H1 (cell line): ENCODE data around the gene PLXNA4. TPM values are rescaled to one million over a fixed set of nuclear protein-coding genes. Genes with fewer than 3 reads are reported as not detected.
A peak's percentile ranks its signal among the peaks of the same experiment; 100 is the strongest.

Experiments used
- CTCF ChIA-PET: fragments of 300-600 bp; sonication (Branson Sonifier 250); formaldehyde crosslinking; loops from one replicate; lab custom pipeline; 2021; ENCODE audit not compliant: partially characterized antibody; lab: Charles Lee
- POLR2A ChIA-PET: fragments of 300-600 bp; sonication (Branson Sonifier 250); formaldehyde crosslinking; loops from one replicate; lab custom pipeline; 2021; ENCODE audit warnings: inconsistent platforms; ENCODE audit not compliant: partially characterized antibody; lab: Charles Lee
- DNase-seq, 2 experiments: peaks; one replicate each; pipeline versions ENCODE4 v3.0.0 to v3.0.0-alpha.2; 2010 to 2022; ENCODE audit warnings: low spot score in 2 of 2, low read depth in 1 of 2, mixed read lengths in 1 of 2
- FAIRE-seq: peaks from 2 replicates; lab custom pipeline; 2011; peaks lifted over from hg19 to GRCh38; lab: Jason Lieb, UNC
- H2AFZ ChIP-seq: 2 replicates; pipeline ENCODE4 v1.8.1; 2012; ENCODE audit warnings: low read length, inconsistent platforms
- H2AK5ac ChIP-seq: 2 replicates; pipeline ENCODE4 v1.6.1; 2013; ENCODE audit warnings: low read depth, low read length
- H2BK120ac ChIP-seq: replicated peaks from 2 replicates; pipeline ENCODE3; 2013; ENCODE audit warnings: low read depth, low read length, inconsistent platforms
- H2BK12ac ChIP-seq: 2 replicates; pipeline ENCODE4 v1.6.1; 2013; ENCODE audit warnings: low read depth, low read length
- H2BK15ac ChIP-seq: 2 replicates; pipeline ENCODE4 v1.6.1; 2013; ENCODE audit warnings: low read length
- H2BK20ac ChIP-seq: 2 replicates; pipeline ENCODE4 v1.6.1; 2013; ENCODE audit warnings: low read length
- H2BK5ac ChIP-seq: 2 replicates; pipeline ENCODE4 v1.6.1; 2013; ENCODE audit warnings: low read depth, low read length
- H3K14ac ChIP-seq: 2 replicates; pipeline ENCODE4 v1.6.1; 2013; ENCODE audit warnings: inconsistent platforms; ENCODE audit not compliant: insufficient read length
- H3K18ac ChIP-seq: 2 replicates; pipeline ENCODE4 v1.6.1; 2013; ENCODE audit warnings: low read length; ENCODE audit errors: extremely low read depth
- H3K23ac ChIP-seq: 2 replicates; pipeline ENCODE4 v1.6.1; 2013; ENCODE audit warnings: inconsistent platforms; ENCODE audit not compliant: insufficient read length
- H3K23me2 ChIP-seq: 2 replicates; pipeline ENCODE4 v1.6.1; 2013; ENCODE audit warnings: low read depth, low read length
- H3K27ac ChIP-seq: 2 replicates; pipeline ENCODE4 v1.6.1; 2011; ENCODE audit warnings: low read depth, low read length, inconsistent platforms
- H3K27me3 ChIP-seq, 4 experiments: replicated peaks in 1 of 4; 1 replicate in 1 of 4; 2 replicates in 3 of 4; pipeline versions ENCODE4 v1.6.1 to v1.8.1; 2011 to 2013; ENCODE audit warnings: low read length in 3 of 4, mild to moderate bottlenecking in 3 of 4, inconsistent platforms in 2 of 4, mixed read lengths in 2 of 4, moderate library complexity in 1 of 4; ENCODE audit not compliant: control insufficient read depth in 3 of 4, insufficient read depth in 3 of 4; ENCODE audit errors: extremely low read depth in 1 of 4
- H3K36me3 ChIP-seq, 4 experiments: 2 replicates each; pipeline versions ENCODE4 v1.6.1 to v1.8.1; 2011 to 2013; ENCODE audit warnings: mild to moderate bottlenecking in 4 of 4, low read length in 3 of 4, moderate library complexity in 2 of 4, control low read depth in 1 of 4, inconsistent platforms in 1 of 4; ENCODE audit not compliant: insufficient read depth in 4 of 4, control insufficient read depth in 2 of 4
- H3K4ac ChIP-seq: replicated peaks from 2 replicates; pipeline ENCODE3; 2013; ENCODE audit warnings: low read length, low read depth, mixed read lengths, inconsistent platforms; ENCODE audit not compliant: insufficient read length
- H3K4me1 ChIP-seq, 4 experiments: replicated peaks in 1 of 4; 1 replicate in 1 of 4; 2 replicates in 3 of 4; pipeline versions ENCODE4 v1.6.1 to v1.8.1; 2011 to 2013; ENCODE audit warnings: low read length in 3 of 4, inconsistent platforms in 2 of 4, mixed read lengths in 1 of 4; ENCODE audit not compliant: insufficient read depth in 4 of 4, control insufficient read depth in 3 of 4
- H3K4me2 ChIP-seq, 2 experiments: 2 replicates each; pipeline versions ENCODE4 v1.6.1 to v1.8.1; 2011 to 2013; ENCODE audit warnings: low read depth in 2 of 2, low read length in 2 of 2, control low read depth in 1 of 2, inconsistent platforms in 1 of 2, mild to moderate bottlenecking in 1 of 2; ENCODE audit not compliant: insufficient read depth in 1 of 2
- H3K4me3 ChIP-seq, 4 experiments: fragments of 200-600, 300-600 bp in 1 of 4; sonication (generic), shearing (Covaris generic), sonication (Bioruptor Twin) in 1 of 4; 2 replicates each; pipeline versions ENCODE4 v1.5.1 to v1.8.1; 2011 to 2016; ENCODE audit warnings: low read length in 4 of 4, low read depth in 3 of 4, control low read depth in 2 of 4, inconsistent platforms in 2 of 4, mild to moderate bottlenecking in 2 of 4, mixed read lengths in 1 of 4, moderate library complexity in 1 of 4; ENCODE audit not compliant: insufficient read depth in 2 of 4; ENCODE audit errors: extremely low read depth in 1 of 4
- H3K56ac ChIP-seq: replicated peaks from 2 replicates; pipeline ENCODE3; 2013; ENCODE audit warnings: low read depth, mild to moderate bottlenecking, mixed read lengths, low read length, inconsistent platforms; ENCODE audit not compliant: insufficient read length
- H3K79me1 ChIP-seq: 2 replicates; pipeline ENCODE4 v1.6.1; 2013; ENCODE audit warnings: low read depth, low read length, control low read depth
- H3K79me2 ChIP-seq, 2 experiments: 2 replicates each; pipeline versions ENCODE4 v1.6.1 to v1.8.1; 2012 to 2013; ENCODE audit warnings: low read length in 2 of 2, mild to moderate bottlenecking in 2 of 2, inconsistent platforms in 1 of 2; ENCODE audit not compliant: insufficient read depth in 2 of 2, control insufficient read depth in 1 of 2
- H3K9ac ChIP-seq, 4 experiments: replicated peaks in 1 of 4; 1 replicate in 1 of 4; 2 replicates in 3 of 4; pipeline versions ENCODE4 v1.6.1 to v1.8.1; 2011 to 2013; ENCODE audit warnings: low read depth in 3 of 4, low read length in 3 of 4, control low read depth in 2 of 4, mild to moderate bottlenecking in 2 of 4, moderate library complexity in 2 of 4, inconsistent platforms in 1 of 4; ENCODE audit errors: extremely low read depth in 1 of 4
- H3K9me3 ChIP-seq, 2 experiments: 2 replicates each; pipeline versions ENCODE4 v1.6.1 to v1.8.1; 2012 to 2013; ENCODE audit warnings: mild to moderate bottlenecking in 2 of 2, moderate library complexity in 2 of 2, control low read depth in 1 of 2, inconsistent platforms in 1 of 2, low read depth in 1 of 2, low read length in 1 of 2, mixed read lengths in 1 of 2; ENCODE audit not compliant: insufficient read depth in 2 of 2
- H4K20me1 ChIP-seq, 2 experiments: replicated peaks in 1 of 2; 2 replicates each; pipeline versions ENCODE3 to v1.8.1; 2011 to 2013; ENCODE audit warnings: inconsistent platforms in 2 of 2, low read length in 2 of 2, mild to moderate bottlenecking in 1 of 2; ENCODE audit not compliant: insufficient read depth in 2 of 2, control insufficient read depth in 1 of 2
- H4K5ac ChIP-seq: 2 replicates; pipeline ENCODE4 v1.6.1; 2013; ENCODE audit warnings: low read length, low read depth, mixed read lengths, inconsistent platforms; ENCODE audit not compliant: insufficient read length
- H4K8ac ChIP-seq: 2 replicates; pipeline ENCODE4 v1.8.0; 2013; ENCODE audit warnings: mild to moderate bottlenecking, moderate library complexity, low read length, inconsistent platforms; ENCODE audit not compliant: insufficient read depth; ENCODE audit errors: extremely low read depth
- H4K91ac ChIP-seq: replicated peaks from 2 replicates; pipeline ENCODE3; 2013; ENCODE audit warnings: low read length, mixed read lengths, inconsistent platforms; ENCODE audit not compliant: insufficient read length
- CHD1 ChIP-seq: IDR thresholded peaks from 2 replicates; pipeline ENCODE4 v1.6.1; 2012; ENCODE audit warnings: low read depth, low read length, improper control_type of control experiment
- SAP30 ChIP-seq: fragments of 300-600 bp; sonication (generic); IDR thresholded peaks from 2 replicates; pipeline ENCODE4 v1.7.1; 2012; ENCODE audit warnings: low read length, moderate library complexity, mild to moderate bottlenecking, inconsistent platforms; ENCODE audit not compliant: insufficient read depth, insufficient replicate concordance
- WGBS, 2 experiments: shearing (Covaris generic) in 1 of 2; methylation state at CpG; one replicate each; pipeline versions ENCODE4 v1.1.6 to v1.1.7; 2013 to 2015; ENCODE audit warnings: low lambda C conversion rate in 2 of 2, mixed read lengths in 2 of 2, inconsistent platforms in 1 of 2, low coverage in 1 of 2, missing lambda C conversion rate in 1 of 2; ENCODE audit not compliant: insufficient replicate concordance in 2 of 2, insufficient coverage in 1 of 2, insufficient read length in 1 of 2; ENCODE audit errors: extremely low coverage in 1 of 2, missing lambda C conversion rate in 1 of 2; 5-methylcytosine and 5-hydroxymethylcytosine counted together
- polyA plus RNA-seq, 7 experiments: library from polyadenylated mRNA; depleted of rRNA in 3 of 7; stranded (reverse) in 5 of 7; unstranded in 2 of 7; fragments of >200 nt in 5 of 7; fragments of 200-250 nt in 2 of 7; gene quantifications; 1 replicate in 5 of 7; 2 replicates in 1 of 7; 4 replicates in 1 of 7; pipeline versions ENCODE4 v1.2.1 to v1.2.3, GENCODE V29; 2011 to 2013; ENCODE audit warnings: missing spikeins in 2 of 7, mixed read lengths in 2 of 7
- total RNA-seq: library from RNA; stranded (reverse); fragmentation: NEBNext Ultra II Directional; extraction: Animal tissue kit (Norgen Biotek cat#: 25700); gene quantifications from 2 replicates; pipeline ENCODE4 v1.2.1, GENCODE V29; 2021

Gene PLXNA4
- total and polyA plus RNA-seq, 2 of the 8 experiments (the other 6 are each of a cell fraction or from before 2014, with no cell fraction given) = 0.76 to 0.79 TPM

- ChIA-PET POLR2A (no interaction called here), CTCF (interaction anchor here (1.3 kb wide), 1 partner anchor 9 kb away, joined by 3 read pairs; no protein-coding TSS in a partner anchor)
- Histone ChIP-seq H3K23ac (no peak overlapping the region), H2AK5ac (no peak overlapping the region), H3K79me2 (no peaks in the 10 kb centered on the region), H3K4me3 (no peak overlapping the region), H2BK12ac (no peak overlapping the region), H3K79me1 (no peaks in the 10 kb centered on the region), H3K56ac (no peak overlapping the region), H4K20me1 (peaks cover 0 to 7% of the 10 kb centered on the region in 2 experiments), H2BK15ac (peak overlapping the region; percentile 97), H4K8ac (no peak overlapping the region), H2BK5ac (no peak overlapping the region; the same call in 1 of the 2 replicates), H3K9ac (no peak overlapping the region), H2AFZ (no peak overlapping the region), H3K4me1 (peaks cover 2 to 6% (median 5%) of the 10 kb centered on the region in 4 experiments), H3K4me2 (no peak overlapping the region), H2BK120ac (no peak overlapping the region), H4K5ac (no peak overlapping the region), H3K14ac (no peak overlapping the region), H3K36me3 (no peaks in the 10 kb centered on the region; a peak in 1 of 8 replicates), H3K27ac (no peak overlapping the region), H3K27me3 (no peaks in the 10 kb centered on the region), H3K23me2 (peaks cover 6% of the 10 kb centered on the region), H2BK20ac (no peak overlapping the region), H3K4ac (no peak overlapping the region), H3K9me3 (no peaks in the 10 kb centered on the region), H3K18ac (peak overlapping the region; percentile 71; the same call in 1 of the 2 replicates), H4K91ac (no peak overlapping the region)
- WGBS, 2 experiments = 73% methylated on average over 8 of the region's 10 CpGs; no CpG with 5 or more reads in 1 of the 2 experiments
- no peak for TF ChIP-seq CHD1
- no peak for TF ChIP-seq SAP30
- FAIRE-seq = no peak
- no peak for DNase-seq
Observed at GRCh38 chr7:132179080-132179430, 397.2 kb downstream of the PLXNA4 start.
